BE2C (cell line): ENCODE data around the gene INAFM1.

Experiments
- DNase-seq: peaks from one replicate; pipeline ENCODE4 v3.0.0-alpha.2; 2020
- H3K27me3 ChIP-seq: fragments of 250-450 bp; sonication (Bioruptor Pico); 2 replicates; pipeline ENCODE4 v1.5.1; 2020; ENCODE audit warnings: mild to moderate bottlenecking
- H3K36me3 ChIP-seq: fragments of 250-450 bp; sonication (Bioruptor Pico); 2 replicates; pipeline ENCODE4 v1.5.1; 2020; ENCODE audit warnings: mild to moderate bottlenecking
- H3K4me1 ChIP-seq: fragments of 250-450 bp; sonication (Bioruptor Pico); 2 replicates; pipeline ENCODE4 v1.5.1; 2020
- H3K4me3 ChIP-seq: 2 replicates; pipeline ENCODE4 v1.5.1; 2011; ENCODE audit warnings: low read depth, low read length
- H3K9me3 ChIP-seq: fragments of 250-450 bp; sonication (Bioruptor Pico); 2 replicates; pipeline ENCODE4 v1.5.1; 2020
- CTCF ChIP-seq: IDR thresholded peaks from 2 replicates; pipeline ENCODE4 v1.5.1; 2012; ENCODE audit warnings: mild to moderate bottlenecking, low read depth, low read length

Gene INAFM1

DNA sequence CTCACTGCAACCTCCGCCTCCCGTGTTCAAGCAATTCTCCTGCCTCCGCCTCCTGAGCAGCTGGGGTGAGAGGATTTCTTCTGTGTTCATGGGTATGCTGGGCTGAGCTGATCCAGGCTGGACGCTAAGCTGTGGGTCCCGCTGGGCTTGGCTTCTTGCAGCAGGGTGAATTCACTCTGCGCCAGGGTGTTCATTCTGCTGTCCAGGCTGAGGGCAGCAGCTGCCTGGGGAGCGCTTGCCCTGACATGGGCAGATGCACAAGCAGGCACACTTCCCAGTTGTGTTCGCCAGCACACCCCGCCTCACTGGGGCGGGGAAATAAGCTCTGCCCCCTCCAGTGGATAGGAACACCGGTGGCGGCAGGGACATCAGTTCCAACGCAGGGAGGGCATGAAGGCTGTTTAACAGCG lies 7.3 kb upstream of the INAFM1 start:
- no peak for TF ChIP-seq CTCF
- Histone ChIP-seq H3K4me3 (no peak overlapping the region), H3K27me3 (no peaks in the 10 kb centered on the region), H3K9me3 (no peaks in the 10 kb centered on the region), H3K4me1 (no peaks in the 10 kb centered on the region), H3K36me3 (peaks cover 15% of the 10 kb centered on the region)
- DNase-seq, result no peak

GRCh38 chr19:47268028-47268427 lies 6.7 kb upstream of the INAFM1 start:
- no peak overlapping the region for H3K4me3 ChIP-seq
- H3K36me3 ChIP-seq, result peaks cover 13% of the 10 kb centered on the region

GRCh38 chr19:47269596-47269995 lies 5.1 kb upstream of the INAFM1 start:
- Histone ChIP-seq H3K4me1 (no peaks in the 10 kb centered on the region), H3K4me3 (no peak overlapping the region), H3K9me3 (no peaks in the 10 kb centered on the region), H3K36me3 (peaks cover 13% of the 10 kb centered on the region), H3K27me3 (no peaks in the 10 kb centered on the region)
- no peak for TF ChIP-seq CTCF
- DNase-seq, result no peak

More at GRCh38 chr19:47268028-47268427, 6.7 kb upstream of the INAFM1 start:
- Histone ChIP-seq H3K4me1 (no peaks in the 10 kb centered on the region), H3K9me3 (no peaks in the 10 kb centered on the region), H3K27me3 (no peaks in the 10 kb centered on the region)
- no peak for DNase-seq
- TF ChIP-seq CTCF, result no peak

GRCh38 chr19:47270408-47270807 lies 4.3 kb upstream of the INAFM1 start:
- Histone ChIP-seq H3K27me3 (no peaks in the 10 kb centered on the region), H3K4me1 (no peaks in the 10 kb centered on the region), H3K4me3 (no peak overlapping the region), H3K9me3 (no peaks in the 10 kb centered on the region), H3K36me3 (peaks cover 9% of the 10 kb centered on the region; the same call in 1 of the 2 replicates)
- TF ChIP-seq CTCF, result no peak
- DNase-seq, result no peak

GRCh38 chr19:47271949-47272348 lies 2.7 kb upstream of the INAFM1 start:
- Histone ChIP-seq H3K36me3 (peaks cover 6% of the 10 kb centered on the region; the same call in 1 of the 2 replicates), H3K27me3 (no peaks in the 10 kb centered on the region), H3K9me3 (no peaks in the 10 kb centered on the region), H3K4me1 (no peaks in the 10 kb centered on the region), H3K4me3 (no peak overlapping the region)
- no peak for DNase-seq
- no peak for TF ChIP-seq CTCF

GRCh38 chr19:47272448-47273312 lies 2.0 kb upstream of the INAFM1 start:
- H3K9me3 ChIP-seq, result no peaks in the 10 kb centered on the region
- TF ChIP-seq CTCF, result no peak
- no peak for DNase-seq
- no peaks in the 10 kb centered on the region for H3K27me3 ChIP-seq
- H3K4me1 ChIP-seq, result no peaks in the 10 kb centered on the region
- H3K36me3 ChIP-seq, result peaks cover 6% of the 10 kb centered on the region; the same call in 1 of the 2 replicates
- H3K4me3 ChIP-seq, result peak overlapping the region; percentile 70
